Astrocyte of the spinal cord (primary cell): ENCODE results near the gene FAM240A.
"Not testable (repeated sequence)": the region's sequence is repeated elsewhere in the genome, so short reads cannot be mapped to it uniquely, and the experiment has no call there.

Experiments used
- DNase-seq: peaks from one replicate; pipeline ENCODE4 v3.0.0; 2011; ENCODE audit warnings: low read depth, low spot score
- H3K4me3 ChIP-seq: 2 replicates; pipeline ENCODE4 v1.5.1; 2011; ENCODE audit warnings: low read depth, mild to moderate bottlenecking, low read length, moderate library complexity
- in situ Hi-C: cut with HindIII; loops from 2 replicates; pipeline ENCODE4 v1.10.0; 2017; ENCODE audit warnings: low sequenced_read_pairs
- TF ChIP-seq, protein P1 (sequence below): IDR thresholded peaks from 2 replicates; pipeline ENCODE4 v1.5.1; 2012; ENCODE audit warnings: low read depth, mild to moderate bottlenecking, low read length, inconsistent platforms

FAM240A gene

DNA sequence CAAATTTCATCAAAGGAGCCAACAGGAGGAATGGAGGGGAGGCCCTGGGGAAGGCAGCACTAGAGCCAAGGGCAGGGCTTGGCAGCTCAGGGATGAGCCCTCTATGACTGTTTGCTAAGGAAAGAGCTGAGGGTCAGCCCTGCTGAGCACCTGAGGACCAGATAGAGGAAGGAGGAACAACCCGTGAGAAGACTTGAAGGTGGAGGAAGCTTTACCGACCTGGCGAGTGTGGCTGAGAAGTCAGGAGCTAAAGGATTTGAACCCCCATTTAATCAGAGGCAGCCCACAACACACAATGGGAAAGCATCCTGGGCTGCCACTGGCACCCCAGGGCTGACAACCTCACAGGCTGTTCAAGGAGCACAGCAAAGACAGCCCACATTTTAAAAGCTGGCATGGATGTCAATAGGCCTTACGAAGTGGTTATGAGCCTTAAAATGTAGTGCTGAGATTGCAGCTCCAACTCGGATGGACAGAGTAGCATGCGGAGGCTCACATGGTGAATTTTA is 25.5 kb upstream of the FAM240A start:
- no peak overlapping the region for H3K4me3 ChIP-seq
- TF ChIP-seq, protein P1, sequence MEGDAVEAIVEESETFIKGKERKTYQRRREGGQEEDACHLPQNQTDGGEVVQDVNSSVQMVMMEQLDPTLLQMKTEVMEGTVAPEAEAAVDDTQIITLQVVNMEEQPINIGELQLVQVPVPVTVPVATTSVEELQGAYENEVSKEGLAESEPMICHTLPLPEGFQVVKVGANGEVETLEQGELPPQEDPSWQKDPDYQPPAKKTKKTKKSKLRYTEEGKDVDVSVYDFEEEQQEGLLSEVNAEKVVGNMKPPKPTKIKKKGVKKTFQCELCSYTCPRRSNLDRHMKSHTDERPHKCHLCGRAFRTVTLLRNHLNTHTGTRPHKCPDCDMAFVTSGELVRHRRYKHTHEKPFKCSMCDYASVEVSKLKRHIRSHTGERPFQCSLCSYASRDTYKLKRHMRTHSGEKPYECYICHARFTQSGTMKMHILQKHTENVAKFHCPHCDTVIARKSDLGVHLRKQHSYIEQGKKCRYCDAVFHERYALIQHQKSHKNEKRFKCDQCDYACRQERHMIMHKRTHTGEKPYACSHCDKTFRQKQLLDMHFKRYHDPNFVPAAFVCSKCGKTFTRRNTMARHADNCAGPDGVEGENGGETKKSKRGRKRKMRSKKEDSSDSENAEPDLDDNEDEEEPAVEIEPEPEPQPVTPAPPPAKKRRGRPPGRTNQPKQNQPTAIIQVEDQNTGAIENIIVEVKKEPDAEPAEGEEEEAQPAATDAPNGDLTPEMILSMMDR = no peak
- in situ Hi-C loops = no loop called here
- no peak for DNase-seq

DNA sequence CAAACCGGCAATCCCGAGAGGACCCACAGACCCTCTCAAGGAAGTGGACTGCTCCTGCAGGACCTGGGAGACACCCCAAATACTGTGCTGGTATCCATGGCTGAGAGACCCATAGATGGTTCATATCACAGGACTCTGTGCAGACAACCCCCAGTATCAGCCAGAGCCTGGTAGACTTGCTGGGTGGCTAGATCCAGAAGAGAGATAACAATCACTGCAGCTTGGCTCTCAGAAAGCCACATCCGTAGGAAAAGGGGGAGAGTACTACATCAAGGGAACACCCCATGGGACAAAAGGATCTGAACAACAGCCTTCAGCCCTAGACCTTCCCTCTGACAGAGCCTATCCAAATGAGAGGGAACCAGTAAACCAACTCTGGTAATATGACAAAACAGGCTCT is 25.1 kb upstream of the FAM240A start:
- DNase-seq, H3K4me3 ChIP-seq, in situ Hi-C loops: not testable (repeated sequence)

DNA sequence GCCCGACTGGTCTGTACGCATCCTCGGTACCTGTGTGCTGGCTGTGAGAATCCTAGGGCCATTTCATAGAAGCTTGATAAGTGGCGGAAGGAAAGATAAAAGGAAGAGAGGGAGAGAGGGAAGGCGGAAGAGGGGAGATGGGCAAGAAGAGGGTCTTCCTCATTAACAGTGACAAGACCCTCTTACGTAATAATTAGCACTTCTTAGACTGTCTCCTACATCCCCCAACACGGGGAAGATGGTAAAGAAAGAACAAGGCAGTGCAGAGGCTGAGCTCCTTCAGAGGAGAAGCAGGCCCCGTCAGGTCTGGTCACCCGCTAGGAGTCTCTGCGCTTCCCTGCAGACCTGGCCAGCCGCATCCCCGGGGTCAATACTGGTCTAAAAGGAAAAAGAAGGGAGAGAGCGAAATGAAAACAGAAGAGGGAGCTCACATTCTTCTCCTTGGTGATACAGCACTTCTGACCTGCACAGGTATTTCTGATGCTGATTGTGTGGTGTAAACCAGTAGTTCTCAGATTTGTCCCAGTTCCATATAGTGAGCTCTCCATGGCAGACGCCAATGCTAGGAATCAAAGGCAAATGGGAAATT is 19.0 kb upstream of the FAM240A start:
- TF ChIP-seq, protein P1 = no peak
- no peak overlapping the region for H3K4me3 ChIP-seq
- in situ Hi-C loops = no loop called here
- DNase-seq = no peak

DNA sequence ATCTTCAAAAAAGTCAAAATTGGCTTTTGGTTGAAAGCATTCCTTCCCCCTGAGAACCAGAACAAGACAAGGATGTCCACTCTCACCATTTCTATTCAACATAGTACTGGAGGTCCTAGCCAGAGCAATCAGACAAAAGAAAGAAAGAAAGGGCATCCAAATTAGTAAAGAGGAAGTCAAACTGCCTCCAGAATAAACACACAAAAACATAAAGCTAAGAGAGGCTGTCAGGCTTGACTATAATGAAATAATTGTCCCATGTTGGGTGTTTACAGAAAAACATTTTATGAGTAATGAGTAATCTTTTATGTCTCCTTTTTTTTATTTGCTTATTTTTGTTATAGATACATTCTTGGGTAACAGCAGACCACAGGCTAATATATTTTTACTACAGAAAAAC is 18.3 kb upstream of the FAM240A start:
- in situ Hi-C loops = no loop called here
- TF ChIP-seq, protein P1 = no peak
- no peak for DNase-seq

DNA sequence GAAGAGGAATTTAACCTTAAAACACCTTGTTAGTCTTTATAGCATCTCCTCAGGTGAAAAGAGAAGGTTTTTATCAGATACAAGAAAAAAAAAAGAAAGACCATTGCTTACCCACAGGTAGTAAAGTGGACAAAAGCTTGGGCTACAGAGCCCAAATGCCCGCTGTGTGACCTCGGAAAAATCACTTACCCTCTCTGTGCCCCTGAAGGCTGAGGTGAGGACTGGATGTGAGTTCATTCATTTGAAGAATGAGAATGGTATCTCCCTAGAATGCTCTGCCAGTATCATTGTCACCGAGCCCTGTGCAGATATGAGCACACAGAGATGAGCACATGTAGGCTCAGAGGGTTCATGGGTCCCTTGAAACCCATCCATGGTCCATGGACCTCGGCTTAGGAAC is 17.6 kb upstream of the FAM240A start:
- DNase-seq = no peak
- in situ Hi-C loops = no loop called here
- H3K4me3 ChIP-seq = no peak overlapping the region
- TF ChIP-seq, protein P1 = no peak

More for the DNA sequence above, 18.3 kb upstream of the FAM240A start:
- H3K4me3 ChIP-seq = no peak overlapping the region

DNA sequence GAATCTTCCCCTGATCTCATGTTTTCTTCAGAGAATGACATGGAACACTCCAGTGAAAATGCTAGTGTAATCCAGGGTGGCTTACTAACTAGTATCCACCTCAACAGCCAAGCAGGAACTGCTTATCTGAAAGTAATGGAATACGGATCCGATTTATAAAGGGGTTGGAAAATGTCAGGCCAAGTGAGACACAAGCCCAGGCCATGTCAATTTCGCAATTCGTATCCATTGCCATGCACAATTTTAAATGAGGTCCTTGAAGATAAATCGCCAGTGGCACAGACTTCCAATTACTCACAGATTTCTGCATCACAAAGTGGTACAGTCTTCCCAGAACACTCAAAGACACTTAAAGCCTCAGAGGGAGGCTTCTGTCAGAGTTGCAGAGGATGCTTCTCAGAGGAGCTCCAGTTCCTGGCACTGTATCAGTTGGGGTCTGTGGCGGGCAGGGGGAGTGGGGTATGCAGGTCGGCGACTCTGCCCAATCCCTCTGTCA is 16.5 kb upstream of the FAM240A start:
- TF ChIP-seq, protein P1 = no peak
- no peak for DNase-seq
- in situ Hi-C loops = no loop called here
- no peak overlapping the region for H3K4me3 ChIP-seq

DNA sequence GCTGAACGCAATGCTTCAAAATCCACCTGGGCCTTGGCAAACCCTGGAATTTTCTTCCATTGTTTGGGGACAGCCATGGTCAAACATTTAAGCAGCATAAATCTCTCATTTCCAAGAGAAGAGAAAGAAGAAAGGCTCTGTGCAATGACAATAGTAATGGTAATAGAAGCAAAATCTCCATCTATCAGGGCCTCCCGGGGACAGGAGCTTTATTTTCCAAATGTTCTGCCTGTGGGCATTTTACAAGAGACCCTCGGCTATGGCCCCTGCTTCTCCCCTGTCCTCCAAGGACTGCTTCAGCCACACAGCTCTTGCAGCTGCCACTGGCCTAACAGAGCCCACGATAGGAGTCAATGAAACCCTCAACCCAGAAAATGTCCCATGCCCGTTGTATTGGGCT is 12.7 kb upstream of the FAM240A start:
- TF ChIP-seq, protein P1 = no peak
- H3K4me3 ChIP-seq = no peak overlapping the region
- DNase-seq = no peak
- in situ Hi-C loops = no loop called here
